ENCODE data around the gene CTSO.

The CTSO gene

GRCh38 chr4:155953151-155954117, at the start of gene CTSO:
CTSO (minus strand) TSS chr4:155953866; CDS start chr4:155953847, 19 bp downstream.
- DNase-seq (ENCODE audit: low read depth in 1 of 2, low spot score in 1 of 2), result peak; percentile 54 to 57

GRCh38 chr4:156000491-156000890, 46.8 kb upstream of the CTSO start:
- no peak for DNase-seq (ENCODE audit: low read depth in 1 of 2, low spot score in 1 of 2)

- no peak for DNase-seq (ENCODE audit: low read depth in 1 of 2, low spot score in 1 of 2)
Measured at GRCh38 chr4:155999725-156000124, 46.1 kb upstream of the CTSO start.

- DNase-seq (ENCODE audit: low read depth in 1 of 2, low spot score in 1 of 2), result no peak
Measured at GRCh38 chr4:155995069-155995468, 41.4 kb upstream of the CTSO start.

GRCh38 chr4:155984106-155984797, 30.6 kb upstream of the CTSO start:
- DNase-seq (ENCODE audit: low read depth in 1 of 2, low spot score in 1 of 2), result no peak

- DNase-seq (ENCODE audit: low read depth in 1 of 2, low spot score in 1 of 2), result no peak
Measured at GRCh38 chr4:155982736-155983385, 29.2 kb upstream of the CTSO start.

- no peak for DNase-seq (ENCODE audit: low read depth in 1 of 2, low spot score in 1 of 2)
Measured at GRCh38 chr4:155978810-155979209, 25.1 kb upstream of the CTSO start.

- DNase-seq (ENCODE audit: low read depth in 1 of 2, low spot score in 1 of 2), result no peak
Measured at GRCh38 chr4:155975511-155975910, 21.8 kb upstream of the CTSO start.

GRCh38 chr4:155974996-155975395, 21.3 kb upstream of the CTSO start:
- no peak for DNase-seq (ENCODE audit: low read depth in 1 of 2, low spot score in 1 of 2)

- no peak for DNase-seq (ENCODE audit: low read depth in 1 of 2, low spot score in 1 of 2)
Measured at GRCh38 chr4:155974476-155974749, 20.7 kb upstream of the CTSO start.

GRCh38 chr4:155973639-155974475, 20.2 kb upstream of the CTSO start:
- DNase-seq (ENCODE audit: low read depth in 1 of 2, low spot score in 1 of 2), result no peak

GRCh38 chr4:155972098-155972497, 18.4 kb upstream of the CTSO start:
- no peak for DNase-seq (ENCODE audit: low read depth in 1 of 2, low spot score in 1 of 2)

GRCh38 chr4:155966731-155967395, 13.2 kb upstream of the CTSO start:
- DNase-seq (ENCODE audit: low read depth in 1 of 2, low spot score in 1 of 2), result no peak

GRCh38 chr4:155966171-155966570, 12.5 kb upstream of the CTSO start:
- DNase-seq (ENCODE audit: low read depth in 1 of 2, low spot score in 1 of 2), result no peak

GRCh38 chr4:155964016-155964891, 10.6 kb upstream of the CTSO start:
- DNase-seq (ENCODE audit: low read depth in 1 of 2, low spot score in 1 of 2), result no peak

- no peak for DNase-seq (ENCODE audit: low read depth in 1 of 2, low spot score in 1 of 2)
Measured at GRCh38 chr4:155962767-155963166, 9.1 kb upstream of the CTSO start.

GRCh38 chr4:155961575-155961974, 7.9 kb upstream of the CTSO start:
- DNase-seq (ENCODE audit: low read depth in 1 of 2, low spot score in 1 of 2), result no peak

GRCh38 chr4:155960522-155960921, 6.9 kb upstream of the CTSO start:
- no peak for DNase-seq (ENCODE audit: low read depth in 1 of 2, low spot score in 1 of 2)

- no peak for DNase-seq (ENCODE audit: low read depth in 1 of 2, low spot score in 1 of 2)
Measured at GRCh38 chr4:155959417-155959816, 5.8 kb upstream of the CTSO start.

GRCh38 chr4:155956461-155956860, 2.8 kb upstream of the CTSO start:
- DNase-seq (ENCODE audit: low read depth in 1 of 2, low spot score in 1 of 2), result no peak

Data from activated CD4-positive, alpha-beta T cell treated with anti-CD3 and anti-CD28 coated beads, Interleukin-2, amount 50 U/mL, for 24 hours (primary cell).